ENCODE measurements around the gene CREG2. TPM values are rescaled to one million over a fixed set of nuclear protein-coding genes. Genes with fewer than 3 reads are reported as not detected.

Gene CREG2
- total RNA-seq, 1 experiment from 2014 or later, result 1.3 TPM

- H3K27me3 Mint-ChIP-seq (ENCODE audit: unreplicated experiment), result no peaks in the 10 kb centered on the region
- H3K9me3 Mint-ChIP-seq (ENCODE audit: low read depth, unreplicated experiment), result no peaks in the 10 kb centered on the region
- BruUV-seq (replicated peaks), result no TSS peak
- peaks cover 25% of the 10 kb centered on the region for H3K4me1 Mint-ChIP-seq (ENCODE audit: low read depth, unreplicated experiment)
- H3K27ac Mint-ChIP-seq (ENCODE audit: unreplicated experiment), result peak overlapping the region; percentile 51
- no peak for TF ChIP-seq CTCF (IDR thresholded peaks at IDR 0.05; ENCODE audit: unreplicated experiment)
- CTCF ChIA-PET, result interaction anchor here (0.6 to 1.6 kb wide), 3 partner anchors 8 to 266 kb away, joined by 3 to 7 read pairs (median 3); partner anchors contain the start of gene CREG2
- intact Hi-C loops (cut with micrococcal nuclease; ENCODE audit: unreplicated experiment), result no loop called here
- DNase-seq, result no peak
- peak overlapping the region; percentile 29 for H3K4me3 Mint-ChIP-seq (ENCODE audit: low read depth, unreplicated experiment)
- peaks cover 3% of the 10 kb centered on the region for H3K36me3 Mint-ChIP-seq (ENCODE audit: insufficient read depth, unreplicated experiment)
Measured at GRCh38 chr2:101395545-101396315, 8.4 kb upstream of the CREG2 start.

GRCh38 chr2:101388232-101388631, 929 bp upstream of the CREG2 start:
- TF ChIP-seq CTCF (IDR thresholded peaks at IDR 0.05; ENCODE audit: unreplicated experiment), result no peak
- Mint-ChIP-seq H3K9me3 (ENCODE audit: low read depth, unreplicated experiment) (no peaks in the 10 kb centered on the region), H3K4me1 (ENCODE audit: low read depth, unreplicated experiment) (no peaks in the 10 kb centered on the region), H3K27ac (ENCODE audit: unreplicated experiment) (no peak overlapping the region), H3K4me3 (ENCODE audit: low read depth, unreplicated experiment) (no peak overlapping the region), H3K27me3 (ENCODE audit: unreplicated experiment) (peaks cover 12% of the 10 kb centered on the region), H3K36me3 (ENCODE audit: insufficient read depth, unreplicated experiment) (peaks cover 16% of the 10 kb centered on the region)
- peak; percentile 34 for DNase-seq
- BruUV-seq (replicated peaks), result no TSS peak
- intact Hi-C loops (cut with micrococcal nuclease; ENCODE audit: unreplicated experiment), result loop anchor here (10.0 kb wide), 1 partner anchor 113 kb away; no protein-coding TSS in a partner anchor
- CTCF ChIA-PET, result interaction anchor here (0.8 to 3.2 kb wide), 3 partner anchors 31 to 57 kb away, joined by 3 to 16 read pairs (median 4); no protein-coding TSS in a partner anchor

- Mint-ChIP-seq H3K4me1 (ENCODE audit: low read depth, unreplicated experiment) (no peaks in the 10 kb centered on the region), H3K9me3 (ENCODE audit: low read depth, unreplicated experiment) (no peaks in the 10 kb centered on the region), H3K36me3 (ENCODE audit: insufficient read depth, unreplicated experiment) (peaks cover 16% of the 10 kb centered on the region), H3K4me3 (ENCODE audit: low read depth, unreplicated experiment) (peak overlapping the region; percentile 74), H3K27ac (ENCODE audit: unreplicated experiment) (no peak overlapping the region), H3K27me3 (ENCODE audit: unreplicated experiment) (peaks cover 12% of the 10 kb centered on the region)
- no TSS peak for BruUV-seq (replicated peaks)
- DNase-seq, result peak; percentile 32
- intact Hi-C loops (cut with micrococcal nuclease; ENCODE audit: unreplicated experiment), result loop anchor here (1.0 to 10.0 kb wide), 2 partner anchors 44 to 112 kb away; no protein-coding TSS in a partner anchor
- CTCF ChIA-PET, result interaction anchor here (0.5 to 3.2 kb wide), 10 partner anchors 9 to 612 kb away, joined by 3 to 16 read pairs (median 5); no protein-coding TSS in a partner anchor
- no peak for TF ChIP-seq CTCF (IDR thresholded peaks at IDR 0.05; ENCODE audit: unreplicated experiment)
Measured at GRCh38 chr2:101386599-101387150, 628 bp downstream of the CREG2 start.

GRCh38 chr2:101383016-101383541, 4.2 kb downstream of the CREG2 start:
- no peaks in the 10 kb centered on the region for H3K27me3 Mint-ChIP-seq (ENCODE audit: unreplicated experiment)

More at GRCh38 chr2:101383016-101383541, 4.2 kb downstream of the CREG2 start:
- Mint-ChIP-seq H3K27ac (ENCODE audit: unreplicated experiment) (no peak overlapping the region), H3K4me3 (ENCODE audit: low read depth, unreplicated experiment) (no peak overlapping the region), H3K36me3 (ENCODE audit: insufficient read depth, unreplicated experiment) (peaks cover 16% of the 10 kb centered on the region), H3K4me1 (ENCODE audit: low read depth, unreplicated experiment) (no peaks in the 10 kb centered on the region), H3K9me3 (ENCODE audit: low read depth, unreplicated experiment) (no peaks in the 10 kb centered on the region)
- no peak for DNase-seq
- BruUV-seq (replicated peaks), result no TSS peak
- CTCF ChIA-PET, result interaction anchor here (0.6 kb wide), 1 partner anchor 441 kb away, joined by 3 read pairs; no protein-coding TSS in a partner anchor
- TF ChIP-seq CTCF (IDR thresholded peaks at IDR 0.05; ENCODE audit: unreplicated experiment), result no peak
- intact Hi-C loops (cut with micrococcal nuclease; ENCODE audit: unreplicated experiment), result loop anchor here (10.0 kb wide), 1 partner anchor 108 kb away; no protein-coding TSS in a partner anchor

All from Calu3 (cell line).